GM12892 (cell line): ENCODE results near the gene NSG2.

Experiments used
- POLR2AphosphoS5 ChIP-seq: IDR thresholded peaks from 2 replicates; pipeline ENCODE4 v1.6.1; 2011; ENCODE audit warnings: low read depth, low read length, control low read depth
- TAF1 ChIP-seq: IDR thresholded peaks from 2 replicates; pipeline ENCODE4 v1.6.1; 2011; ENCODE audit warnings: low read depth, mild to moderate bottlenecking, control low read depth, low read length, borderline replicate concordance

- TF ChIP-seq TAF1 (no peak), POLR2AphosphoS5 (no peak)
Measured at GRCh38 chr5:174094857-174095606, 49.5 kb downstream of the NSG2 start.
